ES-I3 (cell line): ENCODE results near the gene JAK3.
"Not testable (repeated sequence)": the region's sequence is repeated elsewhere in the genome, so short reads cannot be mapped to it uniquely, and the experiment has no call there.

ENCODE experiments used
- H3K36me3 ChIP-seq: 2 replicates; pipeline ENCODE4 v1.6.1; 2013; ENCODE audit warnings: mild to moderate bottlenecking, low read length, control low read depth, moderate library complexity; ENCODE audit not compliant: insufficient read depth
- H3K4me1 ChIP-seq: 2 replicates; pipeline ENCODE4 v1.6.1; 2013; ENCODE audit warnings: mild to moderate bottlenecking, control low read depth, low read length; ENCODE audit not compliant: insufficient read depth
- H3K9ac ChIP-seq: 2 replicates; pipeline ENCODE4 v1.6.1; 2013; ENCODE audit warnings: low read depth, mild to moderate bottlenecking, low read length, moderate library complexity
- H3K9me3 ChIP-seq: 2 replicates; pipeline ENCODE4 v1.6.1; 2013; ENCODE audit warnings: mild to moderate bottlenecking, low read length, moderate library complexity; ENCODE audit not compliant: control insufficient read depth, insufficient read depth

The JAK3 gene

DNA sequence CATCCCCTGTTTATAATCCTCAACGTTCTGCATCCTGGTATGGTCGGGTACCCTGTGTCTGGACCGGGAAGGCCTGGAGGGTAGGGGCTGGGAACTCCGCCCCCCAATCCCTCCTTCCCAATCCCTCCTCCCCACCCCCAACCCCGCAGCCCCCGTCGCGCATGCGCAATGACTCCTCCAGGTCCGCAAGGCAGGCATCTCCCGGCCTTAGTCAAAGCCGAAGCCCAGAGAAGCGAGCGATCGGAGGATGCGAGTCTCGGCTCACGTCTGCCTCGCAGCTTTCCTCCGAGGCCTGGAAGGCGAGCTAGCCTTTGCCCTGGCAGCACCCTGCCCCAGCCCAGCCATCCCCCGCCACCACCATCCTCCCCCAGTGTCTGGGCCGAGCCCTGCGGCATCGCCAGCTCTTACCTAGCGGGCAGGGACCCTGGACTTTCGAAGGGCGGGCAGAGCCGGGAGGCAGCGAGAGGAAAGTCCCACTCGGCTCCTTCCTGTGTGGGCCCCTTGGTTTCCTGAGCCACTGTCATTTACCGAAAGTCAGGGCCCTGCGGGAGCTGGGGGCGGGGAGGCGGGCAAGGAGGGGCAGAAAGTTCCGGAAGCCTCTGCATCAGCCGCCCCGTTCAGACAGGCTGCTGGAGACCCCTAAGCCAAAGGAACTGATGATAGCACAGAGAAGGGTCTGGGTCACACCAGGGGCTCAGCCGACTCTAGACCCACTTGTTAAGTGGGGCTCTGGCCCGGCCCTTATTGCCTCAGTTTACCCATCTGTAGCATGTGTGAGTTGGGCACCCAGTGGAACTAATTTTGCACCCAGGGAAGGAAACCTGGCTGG, at the start of gene JAK3:
Gene JAK3, minus strand, starts transcription at position 445 of the 829 bp plus-strand sequence. CDS start 3,565 bp downstream, outside the sequence.
- peak within 1 kb of the TSS; percentile 54; the same call in 1 of the 2 replicates for H3K9ac ChIP-seq
- no peaks in the 10 kb centered on the region for H3K36me3 ChIP-seq
- H3K9me3 ChIP-seq = no peaks in the 10 kb centered on the region
- H3K4me1 ChIP-seq = peaks cover 7% of the 10 kb centered on the region; the same call in 1 of the 2 replicates

DNA sequence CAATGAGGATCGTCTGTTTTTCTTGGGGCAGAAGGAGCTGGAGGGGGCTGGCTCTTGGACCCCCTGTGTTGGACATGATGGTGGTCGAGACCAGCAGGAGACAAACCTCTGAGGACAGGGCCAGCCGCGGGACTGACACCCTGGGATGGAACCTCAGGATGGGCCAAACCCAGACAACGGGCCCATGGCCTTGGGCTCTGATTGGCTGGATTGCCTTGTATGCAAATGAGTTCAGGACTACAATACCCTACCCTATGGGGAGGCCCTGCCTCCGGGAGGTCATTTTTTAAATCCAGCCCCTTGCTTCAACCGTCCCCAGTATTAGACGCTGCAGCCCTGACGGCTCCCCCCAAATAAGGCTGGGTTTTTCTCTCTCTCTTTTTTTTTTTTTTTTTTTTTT, 46.0 kb upstream of the JAK3 start:
- no peaks in the 10 kb centered on the region for H3K9me3 ChIP-seq
- no peaks in the 10 kb centered on the region for H3K4me1 ChIP-seq
- no peaks in the 10 kb centered on the region for H3K36me3 ChIP-seq
- no peak overlapping the region for H3K9ac ChIP-seq

DNA sequence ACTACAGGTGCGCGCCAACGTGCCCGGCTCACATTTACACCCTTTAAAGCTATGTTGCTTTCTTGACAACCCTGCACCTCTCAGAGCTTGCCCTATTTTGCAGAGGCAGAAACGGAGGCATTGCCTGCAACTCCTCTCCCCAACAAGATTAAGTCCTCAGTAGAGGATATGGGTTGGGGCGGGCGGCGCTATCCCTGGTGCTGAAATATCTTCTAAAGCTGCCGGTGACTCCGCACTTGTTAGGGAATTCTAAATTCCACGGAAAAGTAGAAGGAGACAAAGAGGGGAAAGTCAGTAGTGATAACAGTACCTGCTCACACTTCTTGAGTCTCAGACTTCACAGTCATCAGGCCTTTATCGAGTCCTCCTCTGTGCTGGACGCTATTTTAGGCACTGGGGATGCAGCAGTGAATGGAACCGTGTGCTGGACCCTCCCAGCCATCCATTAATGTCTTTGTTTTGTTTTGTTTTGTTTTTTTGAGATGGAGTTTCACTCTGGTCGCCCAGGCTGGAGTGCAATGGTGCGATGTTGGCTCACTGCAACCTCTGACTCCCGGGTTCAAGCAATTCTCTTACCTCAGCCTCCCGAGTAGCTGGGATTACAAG, 41.9 kb upstream of the JAK3 start:
- no peaks in the 10 kb centered on the region for H3K4me1 ChIP-seq

DNA sequence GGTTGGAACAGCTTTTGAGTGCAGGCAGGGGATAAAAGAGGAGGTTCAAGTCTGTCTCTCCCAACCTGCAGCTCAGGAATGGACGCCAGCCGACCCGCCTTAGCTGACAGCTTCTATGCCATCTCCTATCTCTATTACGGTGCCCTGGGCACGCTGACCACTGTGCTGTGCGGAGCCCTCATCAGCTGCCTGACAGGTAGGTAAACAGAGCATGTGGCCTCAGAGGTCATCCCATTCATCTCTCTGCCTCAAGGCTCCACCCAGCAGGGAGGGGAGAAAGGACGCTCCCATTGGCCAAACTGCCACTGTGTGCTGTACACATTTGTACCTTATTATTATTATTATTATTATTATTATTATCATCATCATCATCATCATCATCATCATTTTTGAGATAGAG, 40.5 kb upstream of the JAK3 start:
- Histone ChIP-seq H3K9me3 (no peaks in the 10 kb centered on the region), H3K9ac (no peak overlapping the region), H3K36me3 (no peaks in the 10 kb centered on the region), H3K4me1 (no peaks in the 10 kb centered on the region)

More for the DNA sequence above, 41.9 kb upstream of the JAK3 start:
- no peak overlapping the region for H3K9ac ChIP-seq
- H3K36me3 ChIP-seq = no peaks in the 10 kb centered on the region
- no peaks in the 10 kb centered on the region for H3K9me3 ChIP-seq

DNA sequence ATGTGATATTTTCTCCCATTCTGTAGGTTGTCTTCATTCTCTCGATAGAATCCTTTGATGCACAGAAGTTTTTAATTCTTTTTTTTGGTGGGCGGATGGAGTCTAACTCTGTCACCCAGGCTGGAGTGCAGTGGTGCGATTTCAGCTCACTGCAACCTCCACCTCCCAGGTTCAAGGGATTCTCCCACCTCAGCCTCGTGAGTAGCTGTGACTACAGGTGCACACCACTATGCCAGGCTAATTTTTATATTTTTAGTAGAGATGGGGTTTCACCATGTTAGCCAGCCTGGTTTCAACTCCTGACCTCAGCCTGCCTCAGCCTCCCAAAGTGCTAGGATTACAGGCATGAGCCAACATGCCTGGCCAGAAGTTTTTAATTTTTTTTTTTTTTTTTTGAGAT, 39.4 kb upstream of the JAK3 start:
- H3K9ac ChIP-seq, H3K9me3 ChIP-seq, H3K36me3 ChIP-seq, H3K4me1 ChIP-seq: not testable (repeated sequence)

DNA sequence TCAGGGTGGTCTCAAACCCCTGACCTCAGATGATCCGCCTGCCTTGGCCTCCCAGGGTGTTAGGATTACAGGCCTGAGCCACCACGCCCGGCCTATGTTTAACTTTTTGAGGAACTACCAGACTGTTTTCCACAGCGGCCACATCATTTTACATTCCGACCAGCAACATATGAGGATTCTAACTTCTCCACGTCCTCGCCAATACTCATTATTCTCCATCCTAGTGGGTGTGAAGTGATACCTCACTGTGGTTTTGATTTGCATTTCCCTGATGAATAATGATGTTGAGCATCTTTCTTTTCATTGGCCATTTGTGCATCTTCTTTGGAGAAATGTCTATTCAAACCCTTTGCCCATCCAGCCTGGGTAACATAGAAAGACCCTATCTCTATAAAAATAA, 38.7 kb upstream of the JAK3 start:
- H3K9ac ChIP-seq = no peak overlapping the region

DNA sequence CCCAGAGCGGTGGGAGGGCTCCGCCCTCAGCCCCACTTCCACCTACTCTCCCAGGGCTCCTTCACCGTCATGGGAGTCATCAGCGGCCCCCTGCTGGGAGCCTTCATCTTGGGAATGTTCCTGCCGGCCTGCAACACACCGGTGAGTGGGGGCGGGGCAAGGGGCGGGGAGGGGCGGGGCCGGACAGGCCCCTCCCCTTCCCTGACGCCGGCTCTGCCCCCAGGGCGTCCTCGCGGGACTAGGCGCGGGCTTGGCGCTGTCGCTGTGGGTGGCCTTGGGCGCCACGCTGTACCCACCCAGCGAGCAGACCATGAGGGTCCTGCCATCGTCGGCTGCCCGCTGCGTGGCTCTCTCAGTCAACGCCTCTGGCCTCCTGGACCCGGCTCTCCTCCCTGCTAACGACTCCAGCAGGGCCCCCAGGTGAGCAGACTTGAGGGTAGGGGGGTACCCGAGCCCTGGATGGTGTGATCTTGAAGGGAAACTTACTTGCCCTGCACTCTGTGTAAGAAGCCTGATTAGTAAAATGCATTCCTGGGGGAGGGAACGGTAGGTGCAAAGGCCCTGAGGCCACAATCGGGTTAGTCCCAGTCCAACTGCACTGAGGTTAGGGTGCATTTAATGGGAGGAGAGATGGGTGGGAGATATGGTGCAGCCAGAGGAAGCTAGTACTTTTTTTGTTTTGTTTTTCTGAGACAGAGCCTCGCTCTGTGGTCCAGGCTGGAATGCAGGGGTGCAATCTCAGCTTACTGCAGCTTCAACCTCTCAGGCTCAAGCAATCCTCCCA, 36.0 kb upstream of the JAK3 start:
- no peaks in the 10 kb centered on the region for H3K36me3 ChIP-seq
- no peaks in the 10 kb centered on the region for H3K4me1 ChIP-seq
- no peak overlapping the region; the same call in 1 of the 2 replicates for H3K9ac ChIP-seq
- no peaks in the 10 kb centered on the region for H3K9me3 ChIP-seq

More for the DNA sequence above, 38.7 kb upstream of the JAK3 start:
- Histone ChIP-seq H3K4me1 (no peaks in the 10 kb centered on the region), H3K36me3 (no peaks in the 10 kb centered on the region), H3K9me3 (no peaks in the 10 kb centered on the region)

DNA sequence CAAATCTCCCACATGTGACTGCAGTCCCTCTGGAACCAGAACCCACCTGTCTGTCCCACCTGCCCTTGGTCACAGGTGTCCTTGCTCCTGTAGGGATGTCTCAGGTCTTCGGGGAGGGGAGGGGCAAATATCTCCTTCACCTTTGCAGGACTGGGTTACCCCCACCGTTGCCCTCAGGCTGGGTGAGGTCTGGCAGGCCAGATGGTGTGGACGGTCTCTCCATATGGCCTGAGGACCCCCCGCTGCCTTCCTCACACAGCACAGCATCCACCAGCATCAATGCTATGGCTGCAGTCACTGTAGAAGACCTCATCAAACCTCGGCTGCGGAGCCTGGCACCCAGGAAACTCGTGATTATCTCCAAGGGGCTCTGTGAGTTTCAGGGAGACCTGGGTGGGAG, 33.9 kb upstream of the JAK3 start:
- Histone ChIP-seq H3K4me1 (no peaks in the 10 kb centered on the region), H3K36me3 (no peaks in the 10 kb centered on the region), H3K9me3 (no peaks in the 10 kb centered on the region), H3K9ac (no peak overlapping the region)

DNA sequence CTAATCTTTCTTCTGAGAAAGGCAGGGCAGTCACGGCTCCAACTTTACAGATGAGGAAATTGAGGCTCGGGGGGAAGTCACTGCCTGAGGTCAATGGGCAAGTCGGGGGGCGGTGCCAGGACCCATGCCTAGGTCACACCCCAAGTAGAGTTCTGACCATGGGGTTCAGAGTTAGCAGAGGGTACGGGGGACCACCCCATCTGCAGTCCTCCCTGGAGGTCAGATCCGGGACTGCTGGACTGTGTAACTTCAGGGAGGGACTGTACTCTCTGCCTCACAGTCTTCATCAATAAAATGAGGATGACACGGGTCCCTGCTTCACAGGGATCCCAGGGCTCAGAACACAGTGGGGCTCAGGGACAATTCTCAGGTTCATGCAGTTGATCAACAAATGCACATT, 31.7 kb upstream of the JAK3 start:
- H3K36me3 ChIP-seq = no peaks in the 10 kb centered on the region
- no peaks in the 10 kb centered on the region for H3K9me3 ChIP-seq
- no peaks in the 10 kb centered on the region for H3K4me1 ChIP-seq
- H3K9ac ChIP-seq = no peak overlapping the region

DNA sequence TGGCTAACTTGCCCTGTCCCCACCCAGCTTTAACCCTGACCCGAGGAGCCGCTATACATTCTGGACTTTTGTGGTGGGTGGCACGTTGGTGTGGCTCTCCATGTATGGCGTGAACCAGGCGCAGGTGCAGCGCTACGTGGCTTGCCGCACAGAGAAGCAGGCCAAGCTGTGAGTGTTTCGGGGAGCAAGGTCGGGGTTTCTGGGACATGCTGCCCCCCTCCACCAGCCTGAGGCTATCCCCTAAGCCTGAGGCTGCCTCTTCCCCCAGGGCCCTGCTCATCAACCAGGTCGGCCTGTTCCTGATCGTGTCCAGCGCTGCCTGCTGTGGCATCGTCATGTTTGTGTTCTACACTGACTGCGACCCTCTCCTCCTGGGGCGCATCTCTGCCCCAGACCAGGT, 29.9 kb upstream of the JAK3 start:
- no peaks in the 10 kb centered on the region for H3K9me3 ChIP-seq
- H3K36me3 ChIP-seq = no peaks in the 10 kb centered on the region
- no peak overlapping the region for H3K9ac ChIP-seq
- no peaks in the 10 kb centered on the region for H3K4me1 ChIP-seq

DNA sequence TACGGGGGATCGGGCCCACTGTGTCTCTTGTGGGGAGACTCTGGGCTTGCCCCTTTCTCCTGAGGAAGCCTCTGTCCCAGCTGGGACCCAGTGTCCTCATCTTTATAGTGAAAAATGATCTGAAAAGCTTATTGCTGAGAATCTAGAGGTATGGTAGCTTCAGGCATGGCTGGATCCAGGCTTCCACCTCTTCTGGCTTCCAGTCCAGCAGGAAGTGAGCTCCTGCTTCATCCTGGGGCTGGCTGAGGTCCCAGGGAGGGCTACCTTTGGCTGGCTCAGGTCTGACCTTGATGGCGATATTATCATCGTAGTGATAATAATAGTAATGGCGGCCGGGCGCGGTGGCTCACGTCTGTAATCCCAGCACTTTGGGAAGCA, 27.0 kb upstream of the JAK3 start:
- H3K9ac ChIP-seq = peak overlapping the region; percentile 66
- no peaks in the 10 kb centered on the region for H3K36me3 ChIP-seq
- H3K4me1 ChIP-seq = no peaks in the 10 kb centered on the region
- H3K9me3 ChIP-seq = no peaks in the 10 kb centered on the region

DNA sequence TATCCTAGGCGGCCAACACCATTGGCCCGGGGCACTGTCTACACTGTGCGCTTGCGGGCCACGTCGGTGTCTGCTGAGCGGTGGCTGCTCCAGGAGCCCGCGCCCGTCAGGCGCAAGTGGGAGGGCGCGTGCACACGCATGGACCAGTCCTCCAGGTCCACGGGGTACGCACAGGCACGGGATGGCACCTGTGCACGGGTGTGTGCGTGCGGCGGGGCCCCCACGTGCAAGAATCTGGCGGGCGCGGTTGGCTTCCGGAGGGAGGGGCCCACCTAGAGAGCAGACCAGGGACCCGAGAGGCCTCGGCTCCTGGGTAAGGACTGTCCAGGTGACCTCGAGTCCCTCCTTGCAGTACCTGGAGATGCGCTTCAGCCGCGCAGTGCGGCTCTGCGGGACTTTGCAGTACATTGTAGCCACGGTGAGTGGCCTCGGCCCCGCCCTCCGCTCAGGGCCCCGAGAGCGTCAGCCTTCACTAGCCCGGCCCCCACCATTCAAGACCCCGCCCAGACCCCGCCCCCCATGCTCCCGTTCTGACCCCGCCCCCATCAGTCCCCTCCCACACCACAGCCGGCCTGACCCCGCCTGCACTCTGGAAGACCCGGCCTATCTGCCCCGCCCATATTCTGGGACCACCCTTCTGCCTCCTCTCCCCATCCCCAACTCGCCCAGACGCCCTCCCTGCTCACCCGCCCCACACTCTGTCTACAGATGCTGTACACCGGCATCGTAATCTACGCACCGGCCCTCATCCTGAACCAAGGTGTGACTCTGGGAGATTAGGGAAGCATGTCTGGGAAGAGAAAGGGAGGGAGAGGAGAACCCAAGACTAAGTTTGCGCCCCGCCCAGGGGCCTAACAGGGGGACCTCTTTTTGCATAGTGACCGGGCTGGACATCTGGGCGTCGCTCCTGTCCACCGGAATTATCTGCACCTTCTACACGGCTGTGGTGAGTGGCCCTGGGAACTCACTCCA, 26.3 kb upstream of the JAK3 start:
- H3K9ac ChIP-seq = peak overlapping the region; percentile 72
- H3K9me3 ChIP-seq = no peaks in the 10 kb centered on the region
- H3K36me3 ChIP-seq = no peaks in the 10 kb centered on the region
- no peaks in the 10 kb centered on the region for H3K4me1 ChIP-seq

DNA sequence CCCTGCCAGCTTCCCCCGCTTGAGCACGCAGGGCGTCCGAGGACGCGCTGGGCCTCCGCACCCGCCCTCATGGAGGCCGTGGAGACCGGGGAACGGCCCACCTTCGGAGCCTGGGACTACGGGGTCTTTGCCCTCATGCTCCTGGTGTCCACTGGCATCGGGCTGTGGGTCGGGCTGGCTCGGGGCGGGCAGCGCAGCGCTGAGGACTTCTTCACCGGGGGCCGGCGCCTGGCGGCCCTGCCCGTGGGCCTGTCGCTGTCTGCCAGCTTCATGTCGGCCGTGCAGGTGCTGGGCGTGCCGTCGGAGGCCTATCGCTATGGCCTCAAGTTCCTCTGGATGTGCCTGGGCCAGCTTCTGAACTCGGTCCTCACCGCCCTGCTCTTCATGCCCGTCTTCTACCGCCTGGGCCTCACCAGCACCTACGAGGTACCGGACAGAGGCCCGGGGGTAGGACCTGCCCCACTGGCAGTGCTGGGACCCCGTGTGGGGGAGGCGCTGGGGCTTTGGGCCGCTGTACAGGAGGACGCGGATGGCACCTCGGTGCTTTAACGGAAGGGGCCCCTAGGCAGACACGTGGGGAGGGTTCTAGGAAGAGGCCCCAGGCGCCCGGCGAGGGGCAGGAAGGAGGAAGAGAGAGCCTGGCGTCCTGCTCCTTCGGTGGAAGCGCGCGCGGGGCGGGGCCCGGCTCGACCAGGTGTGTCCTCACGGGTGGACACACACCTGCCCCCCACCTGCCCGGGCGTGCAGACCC, 24.6 kb upstream of the JAK3 start:
- Histone ChIP-seq H3K36me3 (no peaks in the 10 kb centered on the region), H3K9ac (peak overlapping the region; percentile 37; the same call in 1 of the 2 replicates), H3K9me3 (no peaks in the 10 kb centered on the region), H3K4me1 (no peaks in the 10 kb centered on the region)
